ENCODE measurements around the gene TRIM29.

- no peak for TF ChIP-seq CHD2 (IDR thresholded peaks at IDR 0.05; ENCODE audit: low read depth, low read length)
- no peak for TF ChIP-seq JUN (IDR thresholded peaks at IDR 0.05; ENCODE audit: borderline replicate concordance, low read depth, low read length)
- no peak for TF ChIP-seq JUN (CRISPR knock-in tag; IDR thresholded peaks at IDR 0.05; ENCODE audit: borderline replicate concordance)
- TF ChIP-seq ZNF830 (CRISPR knock-in tag; IDR thresholded peaks at IDR 0.05), result no peak
- TF ChIP-seq CTCF (IDR thresholded peaks at IDR 0.05 in 2 of 3, conservative IDR thresholded peaks at IDR 0.05 in 1 of 3; ENCODE audit: insufficient read depth in 2 of 3, low read depth in 1 of 3, low read length in 3 of 3), result no peak
- TF ChIP-seq DMBX1 (CRISPR knock-in tag; IDR thresholded peaks at IDR 0.05; ENCODE audit: borderline replicate concordance), result no peak
- no peak for TF ChIP-seq PHF8 (IDR thresholded peaks at IDR 0.05; ENCODE audit: borderline replicate concordance, low read length)
- TF ChIP-seq SAP30 (IDR thresholded peaks at IDR 0.05; ENCODE audit: borderline replicate concordance, insufficient read depth, low read depth, low read length, poor library complexity, severe bottlenecking), result no peak
- no peak for TF ChIP-seq USF2 (CRISPR knock-in tag; IDR thresholded peaks at IDR 0.05)
- TF ChIP-seq REST (IDR thresholded peaks at IDR 0.05; ENCODE audit: borderline replicate concordance), result no peak
- TF ChIP-seq REST (CRISPR knock-in tag; IDR thresholded peaks at IDR 0.05; ENCODE audit: low read depth), result no peak
- TF ChIP-seq MTA3 (IDR thresholded peaks at IDR 0.05; ENCODE audit: borderline replicate concordance), result no peak
These were observed 32.2 kb upstream of the TRIM29 start for GRCh38 chr11:120169981-120170698.
